ENCODE data around the gene SEC24D.

- TF ChIP-seq POLR2AphosphoS5 (IDR thresholded peaks at IDR 0.05; ENCODE audit: insufficient read depth, low read depth, low read length) (no peak), CTCF (IDR thresholded peaks at IDR 0.05; ENCODE audit: extremely low read depth in 1 of 2, insufficient read depth in 1 of 2, low read depth in 1 of 2, low read length in 2 of 2) (no peak), EZH2 (IDR thresholded peaks at IDR 0.05; ENCODE audit: borderline replicate concordance, low read depth, low read length, severe bottlenecking) (no peak)
- TF ChIP-seq, protein P1, sequence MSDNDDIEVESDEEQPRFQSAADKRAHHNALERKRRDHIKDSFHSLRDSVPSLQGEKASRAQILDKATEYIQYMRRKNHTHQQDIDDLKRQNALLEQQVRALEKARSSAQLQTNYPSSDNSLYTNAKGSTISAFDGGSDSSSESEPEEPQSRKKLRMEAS (IDR thresholded peaks at IDR 0.05; ENCODE audit: insufficient read depth, insufficient read length) = peak; percentile 74
These were observed 585 bp upstream of the SEC24D start for GRCh38 chr4:118836301-118837120.
